Measurements from ENCODE around the gene RHBDD1. TPM values are rescaled to one million over a fixed set of nuclear protein-coding genes. Genes with fewer than 3 reads are reported as not detected.

The RHBDD1 gene
- total RNA-seq, 1 donor from 2014 or later, result 32.7 TPM

DNA sequence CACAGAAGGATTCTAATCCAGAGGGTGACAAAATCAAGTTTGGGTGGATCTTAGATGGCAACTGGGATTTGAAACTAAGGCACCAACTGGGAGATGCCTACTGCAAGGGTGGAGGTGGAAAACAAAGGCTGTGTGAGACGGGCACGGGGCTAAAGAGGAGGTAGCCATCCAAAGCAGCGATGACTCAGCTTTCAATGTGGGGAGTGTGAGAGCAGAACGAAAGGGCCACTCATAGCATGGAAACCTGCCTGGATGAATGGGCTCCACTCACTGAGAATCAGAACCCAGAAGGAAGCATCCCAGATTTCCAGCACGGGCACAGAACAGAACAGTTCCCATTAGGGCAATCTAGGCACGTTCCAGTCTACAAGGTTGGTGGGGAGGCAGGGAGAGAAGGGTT is 168.6 kb downstream of the RHBDD1 start:
- H3K27me3 Mint-ChIP-seq, result no peaks in the 10 kb centered on the region
- DNase-seq (ENCODE audit: low spot score, unreplicated experiment), result no peak
- no peaks in the 10 kb centered on the region for H3K4me1 Mint-ChIP-seq (ENCODE audit: low read depth)
- no peak for TF ChIP-seq CTCF (IDR thresholded peaks at IDR 0.05; ENCODE audit: unreplicated experiment)
- H3K27ac Mint-ChIP-seq, result no peak overlapping the region
- no peaks in the 10 kb centered on the region for H3K9me3 Mint-ChIP-seq (ENCODE audit: low read depth)
- H3K36me3 Mint-ChIP-seq (ENCODE audit: insufficient read depth), result peaks cover 1% of the 10 kb centered on the region
- no peak overlapping the region for H3K4me3 Mint-ChIP-seq (ENCODE audit: low read depth)

DNA sequence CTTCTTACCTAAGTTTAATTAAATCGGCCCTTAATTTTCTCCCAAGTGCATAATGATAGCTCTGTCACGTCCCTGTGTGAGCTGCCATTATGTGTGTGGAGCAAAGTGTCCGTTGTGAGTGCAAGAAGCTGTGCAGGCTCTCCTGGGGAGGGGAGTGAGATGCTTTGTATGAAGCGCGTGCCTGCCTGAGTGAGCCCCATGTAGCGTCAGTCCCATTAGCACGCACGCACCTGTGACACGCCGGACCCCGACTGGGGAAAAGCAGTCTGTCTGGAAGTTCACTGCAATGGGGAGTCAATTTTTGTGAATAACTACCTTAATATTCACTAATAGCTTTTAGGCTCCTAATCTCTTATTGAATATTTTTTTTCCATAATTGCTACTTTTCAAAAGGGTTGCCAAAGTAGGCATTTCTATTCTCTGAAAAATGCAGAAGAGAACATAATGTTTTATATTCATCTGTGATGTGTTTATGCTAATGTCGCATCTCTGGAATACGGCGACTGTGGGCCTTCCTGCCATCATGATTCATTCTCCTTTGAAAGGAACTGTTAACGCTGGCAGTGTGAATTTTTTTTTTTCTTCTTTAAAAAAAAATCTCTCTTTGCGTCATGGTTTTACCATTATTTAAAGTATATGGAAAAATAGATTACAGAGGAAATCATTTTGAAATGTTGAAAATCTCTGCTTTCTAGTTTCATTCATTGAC is 170.5 kb downstream of the RHBDD1 start:
- no peaks in the 10 kb centered on the region for H3K9me3 Mint-ChIP-seq (ENCODE audit: low read depth)
- no peaks in the 10 kb centered on the region for H3K36me3 Mint-ChIP-seq (ENCODE audit: insufficient read depth)
- no peaks in the 10 kb centered on the region for H3K27me3 Mint-ChIP-seq
- no peak for DNase-seq (ENCODE audit: low spot score, unreplicated experiment)
- TF ChIP-seq CTCF (IDR thresholded peaks at IDR 0.05; ENCODE audit: unreplicated experiment), result no peak
- no peak overlapping the region for H3K27ac Mint-ChIP-seq
- no peak overlapping the region for H3K4me3 Mint-ChIP-seq (ENCODE audit: low read depth)
- H3K4me1 Mint-ChIP-seq (ENCODE audit: low read depth), result no peaks in the 10 kb centered on the region

DNA sequence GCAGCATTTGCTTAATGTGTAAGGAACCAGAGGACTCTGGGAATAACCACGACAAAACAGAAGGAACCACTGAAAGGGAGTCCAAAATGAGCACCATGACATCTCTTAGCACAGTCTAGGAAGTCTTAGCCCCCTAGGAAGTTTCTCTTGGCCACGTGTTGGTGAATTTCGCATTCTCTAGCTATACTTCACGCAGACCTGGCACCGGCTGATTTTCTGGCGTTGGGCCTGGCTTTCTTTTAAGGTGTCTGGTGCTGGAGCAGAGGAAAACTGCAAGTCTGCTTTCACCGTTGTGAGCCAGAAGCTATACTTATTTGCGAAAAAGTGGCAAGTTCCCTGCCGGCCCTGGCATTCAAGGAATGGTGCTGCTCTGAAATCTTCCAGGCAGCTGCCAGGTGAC is 171.3 kb downstream of the RHBDD1 start:
- no peak for TF ChIP-seq CTCF (IDR thresholded peaks at IDR 0.05; ENCODE audit: unreplicated experiment)
- H3K4me3 Mint-ChIP-seq (ENCODE audit: low read depth), result no peak overlapping the region
- no peaks in the 10 kb centered on the region for H3K36me3 Mint-ChIP-seq (ENCODE audit: insufficient read depth)
- no peaks in the 10 kb centered on the region for H3K9me3 Mint-ChIP-seq (ENCODE audit: low read depth)
- no peaks in the 10 kb centered on the region for H3K4me1 Mint-ChIP-seq (ENCODE audit: low read depth)
- no peak for DNase-seq (ENCODE audit: low spot score, unreplicated experiment)
- H3K27me3 Mint-ChIP-seq, result no peaks in the 10 kb centered on the region
- H3K27ac Mint-ChIP-seq, result no peak overlapping the region

- H3K36me3 Mint-ChIP-seq (ENCODE audit: insufficient read depth), result no peaks in the 10 kb centered on the region
- no peak for DNase-seq (ENCODE audit: low spot score, unreplicated experiment)
- no peak overlapping the region for H3K4me3 Mint-ChIP-seq (ENCODE audit: low read depth)
- TF ChIP-seq CTCF (IDR thresholded peaks at IDR 0.05; ENCODE audit: unreplicated experiment), result no peak
- no peaks in the 10 kb centered on the region for H3K9me3 Mint-ChIP-seq (ENCODE audit: low read depth)
- no peaks in the 10 kb centered on the region for H3K4me1 Mint-ChIP-seq (ENCODE audit: low read depth)
- H3K27ac Mint-ChIP-seq, result no peak overlapping the region
- no peaks in the 10 kb centered on the region for H3K27me3 Mint-ChIP-seq
These were observed 172.1 kb downstream of the RHBDD1 start for GRCh38 chr2:227007940-227008339.

DNA sequence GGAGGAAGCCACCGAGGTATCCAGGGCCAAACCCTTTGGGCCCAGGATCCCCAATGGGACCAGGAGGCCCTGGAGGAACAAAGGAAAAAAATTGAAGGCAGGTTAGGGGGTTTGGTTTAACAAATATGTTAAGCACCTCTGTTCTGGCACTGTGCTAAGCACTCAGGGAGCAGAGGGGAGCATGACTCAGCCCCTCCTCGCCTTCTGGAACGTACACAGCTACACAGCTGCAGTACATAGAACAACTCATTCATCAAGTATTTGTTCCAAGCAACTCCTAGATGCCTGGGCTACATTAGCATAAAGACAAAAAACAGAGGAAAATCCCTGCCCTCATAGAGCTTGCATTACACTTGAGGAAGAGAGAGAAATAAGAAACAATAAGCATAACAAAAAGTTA is 174.6 kb downstream of the RHBDD1 start:
- H3K27ac Mint-ChIP-seq, result no peak overlapping the region
- H3K27me3 Mint-ChIP-seq, result no peaks in the 10 kb centered on the region
- no peaks in the 10 kb centered on the region for H3K4me1 Mint-ChIP-seq (ENCODE audit: low read depth)
- H3K36me3 Mint-ChIP-seq (ENCODE audit: insufficient read depth), result no peaks in the 10 kb centered on the region
- no peak for TF ChIP-seq CTCF (IDR thresholded peaks at IDR 0.05; ENCODE audit: unreplicated experiment)
- H3K9me3 Mint-ChIP-seq (ENCODE audit: low read depth), result no peaks in the 10 kb centered on the region
- no peak overlapping the region for H3K4me3 Mint-ChIP-seq (ENCODE audit: low read depth)
- no peak for DNase-seq (ENCODE audit: low spot score, unreplicated experiment)

Data from progenitor cell of endocrine pancreas (in vitro differentiated cells).